OCI-LY7 (cell line): Measurements from ENCODE around the gene NNT.

Source experiments
- EZH2phosphoT487 ChIP-seq: fragments of 200-600 bp; sonication (generic); IDR thresholded peaks from 2 replicates; pipeline ENCODE4 v1.6.1; 2018; ENCODE audit warnings: low read depth, borderline replicate concordance, mild to moderate bottlenecking, mixed run types, antibody characterized with exemption, low read length, moderate library complexity, mixed read lengths
- TF ChIP-seq, protein P1 (sequence below): fragments of 200-600 bp; sonication (generic); conservative IDR thresholded peaks from 2 replicates; pipeline ENCODE4 v1.5.1; 2014; ENCODE audit warnings: mild to moderate bottlenecking, antibody characterized with exemption, low read length, moderate library complexity, mixed read lengths

DNA sequence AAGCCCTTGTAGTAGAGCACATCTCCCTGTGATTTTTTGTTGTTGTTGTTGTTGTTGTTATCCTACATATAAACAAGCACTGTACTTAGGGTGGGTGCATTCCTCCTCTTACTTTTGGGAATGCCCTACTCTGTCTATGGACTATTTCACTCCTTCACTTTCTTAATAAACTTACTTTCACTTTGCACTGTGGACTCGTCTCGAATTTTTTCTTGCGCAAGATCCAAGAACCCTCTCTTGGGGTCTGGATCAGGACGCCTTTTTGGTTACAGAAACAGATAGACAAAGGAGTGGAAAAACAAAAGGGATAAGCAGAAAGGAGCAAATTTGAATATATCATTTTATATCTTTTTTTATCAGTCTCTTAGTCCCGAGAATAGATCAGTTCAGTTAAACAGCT lies 31.7 kb upstream of the NNT start:
- TF ChIP-seq, protein P1, sequence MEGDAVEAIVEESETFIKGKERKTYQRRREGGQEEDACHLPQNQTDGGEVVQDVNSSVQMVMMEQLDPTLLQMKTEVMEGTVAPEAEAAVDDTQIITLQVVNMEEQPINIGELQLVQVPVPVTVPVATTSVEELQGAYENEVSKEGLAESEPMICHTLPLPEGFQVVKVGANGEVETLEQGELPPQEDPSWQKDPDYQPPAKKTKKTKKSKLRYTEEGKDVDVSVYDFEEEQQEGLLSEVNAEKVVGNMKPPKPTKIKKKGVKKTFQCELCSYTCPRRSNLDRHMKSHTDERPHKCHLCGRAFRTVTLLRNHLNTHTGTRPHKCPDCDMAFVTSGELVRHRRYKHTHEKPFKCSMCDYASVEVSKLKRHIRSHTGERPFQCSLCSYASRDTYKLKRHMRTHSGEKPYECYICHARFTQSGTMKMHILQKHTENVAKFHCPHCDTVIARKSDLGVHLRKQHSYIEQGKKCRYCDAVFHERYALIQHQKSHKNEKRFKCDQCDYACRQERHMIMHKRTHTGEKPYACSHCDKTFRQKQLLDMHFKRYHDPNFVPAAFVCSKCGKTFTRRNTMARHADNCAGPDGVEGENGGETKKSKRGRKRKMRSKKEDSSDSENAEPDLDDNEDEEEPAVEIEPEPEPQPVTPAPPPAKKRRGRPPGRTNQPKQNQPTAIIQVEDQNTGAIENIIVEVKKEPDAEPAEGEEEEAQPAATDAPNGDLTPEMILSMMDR, result no peak
- no peak for TF ChIP-seq EZH2phosphoT487
